Endothelial cell of umbilical vein (primary cell): ENCODE data around the gene ESPNL. TPM values are rescaled to one million over a fixed set of nuclear protein-coding genes. Genes with fewer than 3 reads are reported as not detected.

Experiments
- BruUV-seq: library from RNA; stranded (reverse); fragments of 400-500 nt; replicated peaks from 2 replicates; lab custom pipeline; 2021; lab: Mats Ljungman, UMichigan
- CTCF ChIA-PET: fragments of 300-600, 350-600 bp; sonication (Branson Sonifier 250); formaldehyde crosslinking; loops from one replicate; lab custom pipeline; 2021; ENCODE audit warnings: antibody characterized with exemption, inconsistent platforms; lab: Charles Lee
- POLR2A ChIA-PET: fragments of 300-600, 350-600 bp; sonication (Branson Sonifier 250); formaldehyde crosslinking; loops from one replicate; lab custom pipeline; 2021; ENCODE audit warnings: antibody characterized with exemption, inconsistent platforms; lab: Charles Lee
- DNase-seq: peaks from one replicate; pipeline ENCODE4 v3.0.0-alpha.2; 2011; ENCODE audit warnings: low read depth, low spot score
- FAIRE-seq: peaks from 2 replicates; lab custom pipeline; 2011; peaks lifted over from hg19 to GRCh38; lab: Jason Lieb, UNC
- H2AFZ ChIP-seq: 2 replicates; pipeline ENCODE4 v1.6.0; 2012; ENCODE audit warnings: low read depth, low read length, control low read depth, inconsistent platforms
- H3K27ac ChIP-seq: 2 replicates; pipeline ENCODE4 v1.5.1; 2011; ENCODE audit warnings: low read depth, mild to moderate bottlenecking, control low read depth, low read length, moderate library complexity; ENCODE audit not compliant: insufficient read depth
- H3K27me3 ChIP-seq, 2 experiments: 2 replicates each; pipeline versions ENCODE4 v1.6.0 to v1.6.1; 2011; ENCODE audit warnings: low read length in 2 of 2, mixed read lengths in 1 of 2; ENCODE audit not compliant: control insufficient read depth in 2 of 2, insufficient read depth in 2 of 2
- H3K36me3 ChIP-seq, 2 experiments: 2 replicates in 1 of 2; 3 replicates in 1 of 2; pipeline ENCODE4 v1.5.1; 2011; ENCODE audit warnings: low read length in 2 of 2, mild to moderate bottlenecking in 1 of 2, moderate library complexity in 1 of 2; ENCODE audit not compliant: control insufficient read depth in 2 of 2, insufficient read depth in 2 of 2; ENCODE audit errors: extremely low read depth in 1 of 2
- H3K4me1 ChIP-seq: 3 replicates; pipeline ENCODE4 v1.5.1; 2011; ENCODE audit warnings: mild to moderate bottlenecking, low read length; ENCODE audit not compliant: control insufficient read depth, insufficient read depth; ENCODE audit errors: extremely low read depth
- H3K4me2 ChIP-seq: 2 replicates; pipeline ENCODE4 v1.6.1; 2011; ENCODE audit warnings: low read length, control low read depth, mixed read lengths; ENCODE audit not compliant: insufficient read depth
- H3K4me3 ChIP-seq, 3 experiments: fragments of 200-600 bp in 1 of 3; sonication (generic), shearing (Covaris generic) in 1 of 3; replicated peaks in 1 of 3; 2 replicates each; pipeline ENCODE4 v1.5.1; 2011 to 2016; ENCODE audit warnings: control low read depth in 3 of 3, low read length in 3 of 3, mild to moderate bottlenecking in 2 of 3, inconsistent platforms in 1 of 3, low read depth in 1 of 3, moderate library complexity in 1 of 3; ENCODE audit not compliant: insufficient read depth in 1 of 3
- H3K79me2 ChIP-seq: 2 replicates; pipeline ENCODE4 v1.6.0; 2012; ENCODE audit warnings: low read length, inconsistent platforms; ENCODE audit not compliant: control insufficient read depth, insufficient read depth
- H3K9ac ChIP-seq: replicated peaks from 2 replicates; pipeline ENCODE3; 2011; ENCODE audit warnings: low read length, control low read depth; ENCODE audit not compliant: insufficient read depth; ENCODE audit errors: extremely low read depth
- H3K9me1 ChIP-seq: replicated peaks from 3 replicates; pipeline ENCODE4 v1.6.0; 2011; ENCODE audit warnings: mild to moderate bottlenecking, low read length; ENCODE audit not compliant: control insufficient read depth, insufficient read depth; ENCODE audit errors: extremely low read depth
- H3K9me3 ChIP-seq: replicated peaks from 2 replicates; pipeline ENCODE4 v1.5.1; 2012; ENCODE audit warnings: low read length, inconsistent platforms; ENCODE audit not compliant: control insufficient read depth, insufficient read depth
- H4K20me1 ChIP-seq: replicated peaks from 2 replicates; pipeline ENCODE3; 2011; ENCODE audit warnings: mild to moderate bottlenecking, low read length; ENCODE audit not compliant: control insufficient read depth, insufficient read depth; ENCODE audit errors: extremely low read depth
- EZH2 ChIP-seq: IDR thresholded peaks from 2 replicates; pipeline ENCODE4 v1.6.1; 2012; ENCODE audit warnings: borderline replicate concordance, low read depth, mild to moderate bottlenecking, moderate library complexity, low read length, inconsistent platforms; ENCODE audit not compliant: severe bottlenecking
- FOS ChIP-seq: IDR thresholded peaks from 2 replicates; pipeline ENCODE4 v1.6.1; 2011; ENCODE audit warnings: mild to moderate bottlenecking, low read length, moderate library complexity, borderline replicate concordance; ENCODE audit not compliant: insufficient read depth
- GATA2 ChIP-seq: IDR thresholded peaks from 2 replicates; pipeline ENCODE4 v1.7.0; 2011; ENCODE audit warnings: low read depth, mild to moderate bottlenecking, moderate library complexity, mixed read lengths, low read length; ENCODE audit not compliant: insufficient read length, insufficient read depth
- JUN ChIP-seq: IDR thresholded peaks from 2 replicates; pipeline ENCODE4 v1.6.1; 2011; ENCODE audit warnings: borderline replicate concordance, low read depth; ENCODE audit not compliant: insufficient read length, insufficient read depth
- MAX ChIP-seq: IDR thresholded peaks from 2 replicates; pipeline ENCODE4 v1.6.1; 2011; ENCODE audit not compliant: insufficient read depth, insufficient read length
- MYC ChIP-seq: IDR thresholded peaks from one replicate; pipeline ENCODE4 v1.6.1; 2011; ENCODE audit warnings: mild to moderate bottlenecking, low read depth, low read length
- POLR2A ChIP-seq: IDR thresholded peaks from 2 replicates; pipeline ENCODE4 v1.6.1; 2012; ENCODE audit warnings: low read depth, mild to moderate bottlenecking, control low read depth, low read length
- POLR2AphosphoS5 ChIP-seq: IDR thresholded peaks from 2 replicates; pipeline ENCODE4 v1.6.1; 2012; ENCODE audit warnings: low read depth, mild to moderate bottlenecking, control low read depth, low read length, moderate library complexity; ENCODE audit not compliant: insufficient read depth
- dilution Hi-C: fragments of 300-500 bp; cut with MboI; formaldehyde crosslinking; loops from one replicate; pipeline ENCODE4 v1.15.0; 2019; ENCODE audit warnings: low sequenced_read_pairs; ENCODE audit not compliant: extremely low pct_ligation_motif_present
- intact Hi-C: fragments of 100-400 bp; cut with micrococcal nuclease; formaldehyde crosslinking; loops from one replicate; pipeline ENCODE4 v1.10.0; 2022
- polyA plus RNA-seq, 4 experiments: library from polyadenylated mRNA; depleted of rRNA in 3 of 4; stranded (reverse) in 3 of 4; unstranded in 1 of 4; fragments of >200 nt; gene quantifications; 2 replicates each; pipeline versions ENCODE4 v1.2.1 to v1.2.3, GENCODE V29; 2011 to 2012; ENCODE audit warnings: missing spikeins in 1 of 4
- total RNA-seq: library from RNA; stranded (reverse); gene quantifications from 2 replicates; pipeline ENCODE4 v1.2.3, GENCODE V29; 2021
- TF ChIP-seq, protein P1 (sequence below), 2 donors: IDR thresholded peaks; 1 replicate in 1 of 2; 2 replicates in 1 of 2; pipeline ENCODE4 v1.5.1; 2011; ENCODE audit warnings: low read length in 2 of 2, mild to moderate bottlenecking in 2 of 2, moderate library complexity in 2 of 2, control low read depth in 1 of 2, inconsistent platforms in 1 of 2, low read depth in 1 of 2; ENCODE audit not compliant: insufficient read depth in 1 of 2; ENCODE audit errors: extremely low read depth in 1 of 2

ESPNL gene
- total and polyA plus RNA-seq, 2 donors (not counting 3 experiments of a cell fraction or from before 2014, with no cell fraction given): not detected

GRCh38 chr2:238106339-238106697 lies 6.2 kb downstream of the ESPNL start:
- Histone ChIP-seq H3K79me2 (no peaks in the 10 kb centered on the region), H3K27ac (no peak overlapping the region), H3K36me3 (no peaks in the 10 kb centered on the region), H3K4me1 (no peaks in the 10 kb centered on the region), H2AFZ (no peak overlapping the region), H3K27me3 (no peaks in the 10 kb centered on the region), H3K9ac (no peak overlapping the region), H3K9me3 (no peaks in the 10 kb centered on the region), H4K20me1 (no peaks in the 10 kb centered on the region), H3K9me1 (no peaks in the 10 kb centered on the region), H3K4me2 (no peak overlapping the region), H3K4me3 (no peak overlapping the region)
- ChIA-PET CTCF (interaction anchor here (1.5 to 1.9 kb wide), 2 partner anchors 157 to 248 kb away, joined by 4 to 5 read pairs; no protein-coding TSS in a partner anchor), POLR2A (no interaction called here)
- BruUV-seq: no TSS peak
- dilution Hi-C loops (no loop called here), intact Hi-C loops (loop anchor here (10.0 kb wide), 1 partner anchor 182 kb away; no protein-coding TSS in a partner anchor)
- no peak for FAIRE-seq
- no peak for DNase-seq
- TF ChIP-seq, protein P1, sequence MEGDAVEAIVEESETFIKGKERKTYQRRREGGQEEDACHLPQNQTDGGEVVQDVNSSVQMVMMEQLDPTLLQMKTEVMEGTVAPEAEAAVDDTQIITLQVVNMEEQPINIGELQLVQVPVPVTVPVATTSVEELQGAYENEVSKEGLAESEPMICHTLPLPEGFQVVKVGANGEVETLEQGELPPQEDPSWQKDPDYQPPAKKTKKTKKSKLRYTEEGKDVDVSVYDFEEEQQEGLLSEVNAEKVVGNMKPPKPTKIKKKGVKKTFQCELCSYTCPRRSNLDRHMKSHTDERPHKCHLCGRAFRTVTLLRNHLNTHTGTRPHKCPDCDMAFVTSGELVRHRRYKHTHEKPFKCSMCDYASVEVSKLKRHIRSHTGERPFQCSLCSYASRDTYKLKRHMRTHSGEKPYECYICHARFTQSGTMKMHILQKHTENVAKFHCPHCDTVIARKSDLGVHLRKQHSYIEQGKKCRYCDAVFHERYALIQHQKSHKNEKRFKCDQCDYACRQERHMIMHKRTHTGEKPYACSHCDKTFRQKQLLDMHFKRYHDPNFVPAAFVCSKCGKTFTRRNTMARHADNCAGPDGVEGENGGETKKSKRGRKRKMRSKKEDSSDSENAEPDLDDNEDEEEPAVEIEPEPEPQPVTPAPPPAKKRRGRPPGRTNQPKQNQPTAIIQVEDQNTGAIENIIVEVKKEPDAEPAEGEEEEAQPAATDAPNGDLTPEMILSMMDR (IDR thresholded peaks at IDR 0.05; ENCODE audit: extremely low read depth in 1 of 2, insufficient read depth in 1 of 2, low read depth in 1 of 2, low read length in 2 of 2): no peak
- TF ChIP-seq POLR2AphosphoS5 (no peak), GATA2 (no peak), MYC (no peak), POLR2A (no peak), JUN (no peak), EZH2 (no peak), FOS (no peak), MAX (no peak)
